Thymus (tissue), 11 donors: Measurements from ENCODE around the gene GNGT2. TPM values are rescaled to one million over a fixed set of nuclear protein-coding genes. Genes with fewer than 3 reads are reported as not detected.
A peak's percentile ranks its signal among the peaks of the same experiment; 100 is the strongest.

Experiments used
- DNase-seq, 9 donors: peaks; one replicate each; pipeline ENCODE4 v3.0.0-alpha.2; 2013; ENCODE audit warnings: low spot score in 9 of 9, low read depth in 6 of 9, missing footprints in 1 of 9
- H3K27ac ChIP-seq, 2 donors: one replicate each; pipeline ENCODE4 v1.5.1; 2013; ENCODE audit warnings: control low read depth in 1 of 2, low read depth in 1 of 2, low read length in 1 of 2, mild to moderate bottlenecking in 1 of 2, moderate library complexity in 1 of 2
- H3K27me3 ChIP-seq, 2 donors: one replicate each; pipeline ENCODE4 v1.5.1; 2013; ENCODE audit warnings: low read length in 1 of 2; ENCODE audit not compliant: control insufficient read depth in 2 of 2, insufficient read depth in 1 of 2
- H3K36me3 ChIP-seq, 2 donors: one replicate each; pipeline ENCODE4 v1.5.1; 2013; ENCODE audit warnings: low read length in 1 of 2, mild to moderate bottlenecking in 1 of 2, moderate library complexity in 1 of 2; ENCODE audit not compliant: control insufficient read depth in 2 of 2, insufficient read depth in 2 of 2
- H3K4me1 ChIP-seq, 2 donors: one replicate each; pipeline ENCODE4 v1.5.1; 2013; ENCODE audit warnings: low read length in 2 of 2; ENCODE audit not compliant: control insufficient read depth in 2 of 2, insufficient read depth in 2 of 2
- H3K4me3 ChIP-seq, 2 donors: one replicate each; pipeline ENCODE4 v1.5.1; 2013; ENCODE audit warnings: low read length in 2 of 2, control low read depth in 1 of 2, mild to moderate bottlenecking in 1 of 2
- H3K9me3 ChIP-seq, 2 donors: one replicate each; pipeline ENCODE4 v1.5.1; 2013; ENCODE audit warnings: low read length in 1 of 2, mild to moderate bottlenecking in 1 of 2; ENCODE audit not compliant: control insufficient read depth in 2 of 2, insufficient read depth in 1 of 2
- WGBS: extraction: QIAGEN DNeasy Blood & Tissue Kit; methylation state at CpG from one replicate; pipeline ENCODE4 v1.1.7; 2013; 5-methylcytosine and 5-hydroxymethylcytosine counted together
- polyA plus RNA-seq: library from polyadenylated mRNA; stranded (reverse); fragments of 200-250 nt; gene quantifications from one replicate; pipeline ENCODE4 v1.2.3, GENCODE V29; 2013
- total RNA-seq: library from RNA; stranded (reverse); fragments of 120-200 nt; gene quantifications from one replicate; pipeline ENCODE4 v1.2.4, GENCODE V29; 2013
- donor health status: healthy.

Gene GNGT2
- total and polyA plus RNA-seq, 2 donors: 6.9 to 10.8 TPM

DNA sequence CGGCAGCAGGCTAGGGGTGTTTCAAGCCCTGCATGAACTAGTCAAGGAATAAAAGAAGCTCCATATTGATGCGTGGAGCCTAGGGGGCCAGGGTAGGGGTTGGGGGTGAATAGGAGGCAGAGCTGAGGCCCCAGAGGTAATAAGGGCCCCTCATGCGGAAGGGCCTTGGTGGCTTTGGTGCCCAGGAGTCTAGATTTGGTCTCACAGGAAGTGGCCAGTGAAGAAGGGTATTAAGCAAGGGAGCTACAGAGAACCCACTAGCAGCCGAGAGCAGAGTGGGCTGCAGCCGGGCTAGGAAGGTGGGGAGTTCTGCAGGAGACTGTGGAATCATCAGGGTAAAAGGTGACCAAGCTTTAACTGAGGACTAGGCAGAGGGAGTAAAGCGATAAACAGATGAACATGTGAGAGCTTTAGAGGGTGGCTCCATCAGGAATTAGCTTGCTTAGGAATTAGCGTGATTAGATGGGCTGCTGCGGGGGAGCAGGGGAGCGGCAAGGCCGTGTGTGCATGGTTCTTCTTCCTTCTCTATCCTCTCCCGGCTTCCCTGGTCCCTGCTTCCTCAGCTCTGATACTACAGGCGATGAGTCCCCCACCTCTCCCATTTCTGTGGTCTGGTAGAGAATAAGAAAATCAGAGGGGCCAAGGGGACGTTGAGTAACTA lies 9.8 kb downstream of the GNGT2 start:
- no peaks in the 10 kb centered on the region for H3K36me3 ChIP-seq
- no peak for DNase-seq
- H3K9me3 ChIP-seq: no peaks in the 10 kb centered on the region
- H3K4me1 ChIP-seq: no peaks in the 10 kb centered on the region
- H3K27me3 ChIP-seq: peaks cover 0 to 2% of the 10 kb centered on the region in 2 donors
- no peak overlapping the region for H3K4me3 ChIP-seq
- H3K27ac ChIP-seq: no peak overlapping the region
- 97% methylated on average over 13 of the region's 13 CpGs for WGBS

- Histone ChIP-seq H3K4me3 (no peak overlapping the region), H3K36me3 (no peaks in the 10 kb centered on the region), H3K4me1 (peaks cover 7 to 8% of the 10 kb centered on the region in 2 donors), H3K9me3 (no peaks in the 10 kb centered on the region), H3K27me3 (peaks cover 0 to 6% of the 10 kb centered on the region in 2 donors), H3K27ac (no peak overlapping the region)
- no peak for DNase-seq
- 96% methylated on average over 2 of the region's 2 CpGs for WGBS
These were observed 12.2 kb downstream of the GNGT2 start for GRCh38 chr17:49198211-49198610.

GRCh38 chr17:49197346-49197998 lies 12.9 kb downstream of the GNGT2 start:
- H3K27ac ChIP-seq: no peak overlapping the region
- peaks cover 0 to 6% of the 10 kb centered on the region in 2 donors for H3K27me3 ChIP-seq
- no peaks in the 10 kb centered on the region for H3K36me3 ChIP-seq
- no peak overlapping the region for H3K4me3 ChIP-seq
- peaks cover 7 to 12% of the 10 kb centered on the region in 2 donors for H3K4me1 ChIP-seq
- no peaks in the 10 kb centered on the region for H3K9me3 ChIP-seq
- WGBS: 83% methylated on average over 5 of the region's 5 CpGs
- no peak for DNase-seq

- Histone ChIP-seq H3K27ac (no peak overlapping the region), H3K27me3 (peaks cover 0 to 6% of the 10 kb centered on the region in 2 donors), H3K4me1 (peaks cover 7 to 17% of the 10 kb centered on the region in 2 donors), H3K9me3 (no peaks in the 10 kb centered on the region), H3K36me3 (no peaks in the 10 kb centered on the region), H3K4me3 (no peak overlapping the region)
- 95% methylated on average over 3 of the region's 3 CpGs for WGBS
- DNase-seq: no peak
These were observed 13.9 kb downstream of the GNGT2 start for GRCh38 chr17:49196520-49196919.

DNA sequence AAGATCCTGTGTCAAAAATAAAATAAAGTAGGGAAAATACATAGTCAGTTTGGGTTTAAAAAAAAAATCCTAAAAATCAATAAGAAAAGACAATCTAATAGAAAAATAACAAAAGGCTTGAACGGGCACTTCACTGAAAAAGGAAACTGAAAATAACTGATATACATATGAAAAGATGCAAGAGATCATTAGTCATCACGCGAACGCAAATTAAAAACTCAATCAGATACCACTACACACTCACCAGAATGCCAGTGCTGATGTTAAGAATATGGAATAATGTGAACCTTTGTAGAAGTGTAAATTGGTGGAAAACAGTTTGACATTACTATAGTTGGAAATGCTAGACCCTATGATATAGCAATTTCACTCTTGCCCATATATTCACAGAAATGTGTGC lies 14.6 kb downstream of the GNGT2 start:
- DNase-seq: no peak
- WGBS: 91% methylated on average over 4 of the region's 4 CpGs
- no peak overlapping the region for H3K27ac ChIP-seq

DNA sequence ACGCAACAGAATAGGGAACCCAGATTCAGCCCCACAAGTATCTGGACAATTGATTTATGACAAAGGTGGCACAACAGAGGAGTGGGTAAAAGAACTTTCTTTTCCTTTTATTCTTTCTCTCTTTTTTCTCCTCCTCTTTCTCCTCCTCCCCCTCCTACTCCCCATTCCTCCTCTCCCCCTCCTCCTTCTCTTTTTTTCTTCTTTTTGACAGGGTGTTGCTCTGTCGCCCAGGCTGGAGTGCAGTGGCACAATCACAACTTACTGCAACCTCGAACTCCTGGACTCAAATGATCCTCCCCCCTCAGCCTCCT lies 16.1 kb downstream of the GNGT2 start:
- Histone ChIP-seq H3K4me3 (no peak overlapping the region), H3K27ac (no peak overlapping the region), H3K9me3 (no peaks in the 10 kb centered on the region), H3K27me3 (peaks cover 0 to 3% of the 10 kb centered on the region in 2 donors), H3K4me1 (peaks cover 7 to 21% of the 10 kb centered on the region in 2 donors), H3K36me3 (no peaks in the 10 kb centered on the region)
- WGBS: 68% methylated on average over 3 of the region's 3 CpGs
- DNase-seq: no peak

More for the DNA sequence above, 14.6 kb downstream of the GNGT2 start:
- no peaks in the 10 kb centered on the region for H3K36me3 ChIP-seq
- H3K9me3 ChIP-seq: no peaks in the 10 kb centered on the region
- H3K27me3 ChIP-seq: peaks cover 0 to 6% of the 10 kb centered on the region in 2 donors
- no peak overlapping the region for H3K4me3 ChIP-seq
- peaks cover 7 to 21% of the 10 kb centered on the region in 2 donors for H3K4me1 ChIP-seq

DNA sequence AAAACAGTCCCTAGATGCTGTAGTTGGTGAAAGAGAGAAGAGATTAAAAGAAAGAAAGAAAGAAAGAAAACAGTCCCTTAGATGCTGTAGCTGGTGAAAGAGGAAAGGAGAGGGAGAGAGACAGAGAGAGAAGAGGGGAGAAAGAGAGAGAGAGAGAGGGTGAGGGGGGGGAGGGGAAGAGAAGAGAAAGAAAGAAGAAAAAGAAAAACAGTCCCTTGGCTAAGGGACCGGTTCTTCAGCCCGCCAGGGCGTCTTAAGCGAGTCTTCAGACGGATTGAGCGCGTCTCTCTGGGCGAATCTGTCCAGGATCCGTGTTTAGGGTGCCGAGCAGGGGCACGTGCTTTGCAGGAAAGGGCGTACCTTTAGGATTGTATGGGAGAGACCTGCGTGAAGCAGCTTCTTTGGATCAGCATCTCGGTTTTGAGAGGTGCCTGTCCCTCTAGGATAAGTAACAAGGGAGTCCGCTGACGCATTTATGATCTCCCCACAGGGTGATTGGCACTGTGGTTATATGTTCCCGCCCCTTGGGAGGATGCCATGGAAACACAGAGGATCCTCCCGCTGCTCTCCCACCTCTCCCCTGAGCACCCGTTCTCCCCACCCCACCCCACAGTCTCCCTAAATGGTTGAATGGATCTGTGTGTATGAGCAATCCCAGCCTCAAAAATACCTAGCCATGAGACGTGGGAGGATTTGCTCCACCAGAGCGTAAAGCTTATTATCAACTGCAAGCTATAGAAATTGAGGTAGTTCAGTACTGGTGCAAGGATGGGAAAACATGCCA lies 16.7 kb downstream of the GNGT2 start:
- peak in 1 of 9 donors; percentile 46 for DNase-seq
- Histone ChIP-seq H3K36me3 (no peaks in the 10 kb centered on the region), H3K27ac (peak overlapping the region; percentile 44 to 81), H3K4me3 (peak overlapping the region; percentile 80 to 85), H3K4me1 (peaks cover 7 to 21% of the 10 kb centered on the region in 2 donors), H3K27me3 (peaks cover 0 to 3% of the 10 kb centered on the region in 2 donors), H3K9me3 (no peaks in the 10 kb centered on the region)
- 4% methylated on average over 21 of the region's 21 CpGs for WGBS

GRCh38 chr17:49191917-49192741 lies 18.2 kb downstream of the GNGT2 start:
- no peaks in the 10 kb centered on the region for H3K9me3 ChIP-seq
- peaks cover 7 to 21% of the 10 kb centered on the region in 2 donors for H3K4me1 ChIP-seq
- H3K36me3 ChIP-seq: no peaks in the 10 kb centered on the region
- peak; percentile 68 to 93 (median 82) for DNase-seq
- H3K27ac ChIP-seq: peak overlapping the region; percentile 99 to 100
- H3K4me3 ChIP-seq: peak overlapping the region; percentile 80 to 85
- peaks cover 0 to 3% of the 10 kb centered on the region in 2 donors for H3K27me3 ChIP-seq
- WGBS: under 1% methylated on average over 53 of the region's 53 CpGs
